GM13977 (cell line): ENCODE data around the gene MZB1.

Experiments used
- DNase-seq: peaks from one replicate; pipeline ENCODE4 v3.0.0; 2012; ENCODE audit warnings: low spot score
- in situ Hi-C: fragments of 300-500 bp; cut with MboI; formaldehyde crosslinking; loops from one replicate; pipeline ENCODE4 v1.12.0; 2022; ENCODE audit warnings: low sequenced_read_pairs, low pct_unique_long_range_greater_than_20kb, mixed read lengths, inconsistent platforms; ENCODE audit not compliant: unreplicated experiment
- TF ChIP-seq, protein P1 (sequence below): IDR thresholded peaks from 2 replicates; pipeline ENCODE4 v1.5.1; 2012; ENCODE audit warnings: mild to moderate bottlenecking, control low read depth; ENCODE audit not compliant: insufficient read depth; ENCODE audit errors: extremely low read depth, missing control alignments

MZB1 gene

DNA sequence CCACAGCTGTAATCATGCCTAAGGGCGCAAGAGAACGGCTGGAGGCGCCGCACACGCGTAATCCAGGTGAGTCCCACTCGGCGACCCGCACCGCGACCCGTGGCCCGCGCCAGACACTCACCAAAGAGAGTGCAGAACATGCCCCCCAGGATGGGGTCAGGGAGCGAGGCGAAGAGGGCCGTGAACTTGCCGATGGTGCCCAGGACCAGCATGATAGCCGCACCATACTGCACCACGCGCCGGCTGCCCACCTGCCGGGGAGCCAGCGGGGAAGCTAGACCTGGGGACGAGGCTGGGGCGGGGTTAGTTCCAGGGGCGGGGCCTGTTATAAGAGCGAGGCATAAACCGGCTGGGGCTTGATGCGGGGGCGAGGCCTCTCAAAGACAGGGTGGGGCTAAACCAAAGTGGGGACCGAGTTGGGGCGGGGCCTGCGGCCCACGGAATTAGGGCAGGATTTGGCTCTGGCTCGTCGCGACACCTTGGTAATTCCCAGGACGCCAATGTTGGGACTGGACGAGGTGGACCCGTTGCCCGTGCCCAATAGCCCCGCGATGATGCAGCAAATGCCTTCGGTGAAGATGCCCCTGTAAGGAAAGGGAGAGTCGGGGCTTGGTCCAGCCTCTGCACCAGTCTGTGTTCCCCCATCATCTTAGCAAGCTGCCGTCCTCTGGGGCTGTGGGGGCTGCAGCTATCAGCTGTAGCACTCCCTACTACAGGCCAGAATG is 11.4 kb downstream of the MZB1 start:
- in situ Hi-C loops, result no loop called here
- no peak for DNase-seq
- TF ChIP-seq, protein P1, sequence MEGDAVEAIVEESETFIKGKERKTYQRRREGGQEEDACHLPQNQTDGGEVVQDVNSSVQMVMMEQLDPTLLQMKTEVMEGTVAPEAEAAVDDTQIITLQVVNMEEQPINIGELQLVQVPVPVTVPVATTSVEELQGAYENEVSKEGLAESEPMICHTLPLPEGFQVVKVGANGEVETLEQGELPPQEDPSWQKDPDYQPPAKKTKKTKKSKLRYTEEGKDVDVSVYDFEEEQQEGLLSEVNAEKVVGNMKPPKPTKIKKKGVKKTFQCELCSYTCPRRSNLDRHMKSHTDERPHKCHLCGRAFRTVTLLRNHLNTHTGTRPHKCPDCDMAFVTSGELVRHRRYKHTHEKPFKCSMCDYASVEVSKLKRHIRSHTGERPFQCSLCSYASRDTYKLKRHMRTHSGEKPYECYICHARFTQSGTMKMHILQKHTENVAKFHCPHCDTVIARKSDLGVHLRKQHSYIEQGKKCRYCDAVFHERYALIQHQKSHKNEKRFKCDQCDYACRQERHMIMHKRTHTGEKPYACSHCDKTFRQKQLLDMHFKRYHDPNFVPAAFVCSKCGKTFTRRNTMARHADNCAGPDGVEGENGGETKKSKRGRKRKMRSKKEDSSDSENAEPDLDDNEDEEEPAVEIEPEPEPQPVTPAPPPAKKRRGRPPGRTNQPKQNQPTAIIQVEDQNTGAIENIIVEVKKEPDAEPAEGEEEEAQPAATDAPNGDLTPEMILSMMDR, result no peak

DNA sequence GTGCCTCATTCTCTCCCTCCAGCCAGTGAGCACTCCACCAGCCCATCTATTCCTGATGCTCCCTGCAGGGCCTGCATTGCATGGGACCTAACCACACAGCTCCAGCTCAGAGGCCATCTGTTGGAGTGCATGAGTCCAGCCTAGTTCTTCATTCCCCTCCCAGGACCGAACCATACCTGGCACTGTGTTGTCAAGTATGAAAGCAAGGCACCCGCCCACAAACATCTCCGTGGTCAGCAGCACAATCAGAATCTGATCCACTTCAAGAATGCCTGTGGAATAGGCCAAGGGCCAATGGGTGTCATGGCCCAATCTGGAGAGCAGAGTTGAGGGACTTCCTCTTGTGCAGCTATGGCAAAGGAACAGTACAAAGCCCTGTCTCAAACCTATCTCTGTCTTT is 12.5 kb downstream of the MZB1 start:
- DNase-seq, result no peak
- TF ChIP-seq, protein P1, result no peak
- in situ Hi-C loops, result no loop called here

DNA sequence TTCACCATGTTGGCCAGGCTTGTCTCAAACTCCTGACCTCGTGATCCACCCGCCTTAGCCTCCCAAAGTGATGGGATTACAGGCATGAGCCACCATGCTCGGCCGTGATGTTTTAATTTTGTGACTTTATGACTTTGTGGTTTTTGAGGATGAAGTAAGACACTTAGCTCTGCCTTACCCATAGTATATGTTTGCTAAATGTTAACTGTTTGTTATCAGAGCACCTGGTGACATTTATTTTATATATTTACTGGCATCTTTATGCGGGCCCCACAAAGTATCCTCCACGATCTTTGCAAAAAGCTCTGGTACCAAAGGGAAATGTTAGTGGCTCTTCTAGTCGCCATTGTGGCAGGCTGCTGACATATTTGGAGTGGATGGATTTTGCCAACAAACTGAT is 13.3 kb downstream of the MZB1 start:
- TF ChIP-seq, protein P1, result no peak
- in situ Hi-C loops, result no loop called here
- DNase-seq, result no peak

DNA sequence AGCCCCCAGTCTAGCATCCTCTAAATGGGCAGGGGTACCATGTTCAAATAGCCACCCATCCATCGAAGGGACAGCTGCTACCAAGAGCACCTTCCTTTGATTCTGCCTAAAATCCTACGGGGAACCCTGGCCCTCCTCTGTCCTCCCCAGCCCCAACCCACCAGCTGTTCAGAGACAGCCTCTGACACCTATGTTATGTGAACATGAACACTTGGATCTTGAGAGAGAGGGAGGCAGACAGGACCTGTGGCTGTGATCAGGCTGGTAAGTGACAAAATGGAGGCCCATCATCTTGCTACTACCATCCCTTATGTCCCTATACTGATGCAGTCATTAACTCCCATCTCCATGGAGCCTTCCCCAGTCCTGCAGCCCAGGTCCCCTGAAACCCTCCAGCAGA is 14.8 kb downstream of the MZB1 start:
- in situ Hi-C loops, result no loop called here
- TF ChIP-seq, protein P1, result no peak
- DNase-seq, result no peak

DNA sequence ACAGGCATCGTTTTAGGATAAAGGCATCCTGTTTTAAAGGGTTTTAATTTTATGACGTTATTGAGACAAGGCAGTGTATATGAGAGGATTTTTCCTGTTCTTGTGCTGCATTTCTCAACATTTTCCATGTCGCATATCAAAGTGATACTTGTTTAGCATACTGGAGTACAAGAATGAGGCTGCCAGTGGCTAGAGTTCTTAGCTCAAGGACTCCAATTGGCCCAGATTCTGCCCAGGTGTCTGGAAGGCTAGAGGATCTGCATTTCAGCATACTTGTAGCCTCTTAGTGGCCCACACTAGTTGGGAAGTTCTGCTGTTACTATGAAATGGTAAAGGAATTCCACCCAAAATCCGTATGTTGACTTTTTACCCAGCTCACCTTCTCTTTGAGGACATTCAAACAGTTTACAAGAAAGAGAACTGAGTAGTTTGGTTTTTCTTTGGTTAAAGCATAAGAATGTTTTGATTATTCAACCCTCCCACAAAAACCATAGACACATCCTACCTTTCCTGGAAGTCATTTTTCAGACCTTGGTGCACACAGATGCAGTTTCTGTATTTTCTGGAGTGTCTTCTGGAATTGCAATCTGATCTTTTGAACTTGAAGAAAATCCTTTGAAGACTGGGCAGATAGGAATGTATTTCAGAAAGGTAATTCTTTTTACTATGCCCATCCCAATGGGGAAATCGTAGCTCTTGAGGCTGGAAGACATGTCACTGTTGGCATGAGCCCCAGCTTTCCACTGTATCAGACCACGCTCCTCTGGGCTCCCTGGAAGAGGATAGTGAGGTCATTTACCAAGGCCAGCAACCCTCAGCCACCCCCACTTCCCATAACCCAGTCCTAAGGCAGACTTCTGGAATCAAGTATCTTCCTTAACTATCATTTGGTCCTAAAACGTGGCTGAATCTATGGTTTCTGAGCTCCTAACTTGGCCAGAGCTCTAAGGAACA is 18.0 kb downstream of the MZB1 start:
- TF ChIP-seq, protein P1, result no peak
- in situ Hi-C loops, result no loop called here
- no peak for DNase-seq

DNA sequence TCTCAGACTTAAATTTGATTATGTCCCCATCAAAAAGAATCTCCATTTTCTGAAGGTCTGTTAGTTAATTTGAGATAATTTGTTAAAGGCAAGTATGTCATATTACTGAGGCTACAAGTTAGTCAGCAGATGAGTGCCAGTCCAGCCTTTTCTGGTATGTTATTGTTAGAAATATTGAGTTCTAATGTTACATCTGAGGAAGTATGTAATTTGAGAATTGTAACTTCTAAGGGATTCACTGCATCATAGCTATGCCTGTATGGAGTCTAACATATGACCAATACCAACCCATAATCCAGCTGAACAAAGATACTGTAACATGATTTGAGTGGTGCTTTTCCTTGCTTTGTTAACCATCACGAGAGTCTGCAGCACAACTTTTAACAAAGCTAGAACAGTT is 20.5 kb downstream of the MZB1 start:
- no peak for DNase-seq
- TF ChIP-seq, protein P1, result no peak
- in situ Hi-C loops, result no loop called here
